ENCODE data around the gene NEU4. TPM values are rescaled to one million over a fixed set of nuclear protein-coding genes. Genes with fewer than 3 reads are reported as not detected.
"Not testable (repeated sequence)": the region's sequence is repeated elsewhere in the genome, so short reads cannot be mapped to it uniquely, and the experiment has no call there.

NEU4 gene
- total and polyA plus RNA-seq, 10 donors, result 0.04 to 1.9 (median 0.32) TPM; not detected in 3

- Histone ChIP-seq H3K4me3 (peak overlapping the region in 1 of 8 donors; percentile 21), H3K27me3 (replicated peaks in 1 of 7) (peaks cover 0 to 82% (median 7%) of the 10 kb centered on the region in 7 donors), H3K9me3 (no peaks in the 10 kb centered on the region), H3K36me3 (no peaks in the 10 kb centered on the region), H3K27ac (no peak overlapping the region), H3K4me1 (peaks cover 0 to 40% (median 24%) of the 10 kb centered on the region in 6 donors)
- TF ChIP-seq POLR2AphosphoS5 (IDR thresholded peaks at IDR 0.05) (no peak), CTCF (IDR thresholded peaks at IDR 0.05 in 8 of 11, conservative IDR thresholded peaks at IDR 0.05 in 3 of 11) (no peak), POLR2A (IDR thresholded peaks at IDR 0.05) (no peak)
- WGBS, 5 donors, result 12 to 21% (median 19%) methylated on average over 11 to 16 of the region's 16 CpGs
- DNase-seq, result no peak
- intact Hi-C loops (cut with DNase I; ENCODE audit: low total_unique reads), result no loop called here
Measured at GRCh38 chr2:241817126-241817820, 8.3 kb downstream of the NEU4 start.

- DNase-seq; intact Hi-C loops (cut with DNase I; ENCODE audit: low total_unique reads); H3K27ac ChIP-seq; H3K9me3 ChIP-seq; H3K36me3 ChIP-seq; H3K4me3 ChIP-seq: not testable (repeated sequence)
- WGBS, 5 donors, result 67 to 76% (median 72%) methylated on average over 9 to 10 of the region's 10 CpGs
- peaks cover 0 to 42% (median 24%) of the 10 kb centered on the region in 6 donors for H3K4me1 ChIP-seq
- peaks cover 0 to 79% (median 7%) of the 10 kb centered on the region in 7 donors for H3K27me3 ChIP-seq (replicated peaks in 1 of 7)
Measured at GRCh38 chr2:241817821-241818215, 8.8 kb downstream of the NEU4 start.

GRCh38 chr2:241818229-241818942 lies 9.4 kb downstream of the NEU4 start:
- H3K36me3 ChIP-seq, result no peaks in the 10 kb centered on the region
- H3K4me3 ChIP-seq, result no peak overlapping the region
- no peaks in the 10 kb centered on the region for H3K9me3 ChIP-seq
- WGBS, 5 donors, result 51 to 70% (median 70%) methylated on average over 19 to 25 of the region's 25 CpGs
- peaks cover 0 to 73% (median 7%) of the 10 kb centered on the region in 7 donors for H3K27me3 ChIP-seq (replicated peaks in 1 of 7)
- no peak overlapping the region for H3K27ac ChIP-seq
- intact Hi-C loops (cut with DNase I; ENCODE audit: low total_unique reads), result no loop called here
- TF ChIP-seq POLR2A (IDR thresholded peaks at IDR 0.05) (no peak), POLR2AphosphoS5 (IDR thresholded peaks at IDR 0.05) (no peak), CTCF (IDR thresholded peaks at IDR 0.05 in 8 of 11, conservative IDR thresholded peaks at IDR 0.05 in 3 of 11) (no peak)
- peak; percentile 51 for DNase-seq
- peaks cover 0 to 39% (median 24%) of the 10 kb centered on the region in 6 donors for H3K4me1 ChIP-seq

- H3K9me3 ChIP-seq, result no peaks in the 10 kb centered on the region
- H3K4me1 ChIP-seq, result peaks cover 0 to 34% (median 23%) of the 10 kb centered on the region in 6 donors
- TF ChIP-seq CTCF (IDR thresholded peaks at IDR 0.05 in 8 of 11, conservative IDR thresholded peaks at IDR 0.05 in 3 of 11) (no peak), POLR2AphosphoS5 (IDR thresholded peaks at IDR 0.05) (no peak), POLR2A (IDR thresholded peaks at IDR 0.05) (no peak)
- H3K27ac ChIP-seq, result no peak overlapping the region
- DNase-seq, result peak; percentile 29
- peaks cover 0 to 69% (median 7%) of the 10 kb centered on the region in 7 donors for H3K27me3 ChIP-seq (replicated peaks in 1 of 7)
- intact Hi-C loops (cut with DNase I; ENCODE audit: low total_unique reads), result no loop called here
- no peaks in the 10 kb centered on the region for H3K36me3 ChIP-seq
- H3K4me3 ChIP-seq, result no peak overlapping the region
- WGBS, 5 donors, result 77 to 87% (median 80%) methylated on average over 7 to 10 of the region's 10 CpGs
Measured at GRCh38 chr2:241818943-241819270, 9.9 kb downstream of the NEU4 start.

- Histone ChIP-seq H3K27me3 (replicated peaks in 1 of 7) (peaks cover 0 to 58% (median 7%) of the 10 kb centered on the region in 7 donors), H3K4me1 (peaks cover 0 to 30% (median 22%) of the 10 kb centered on the region in 6 donors)
- H3K4me3 ChIP-seq; intact Hi-C loops (cut with DNase I; ENCODE audit: low total_unique reads); H3K36me3 ChIP-seq; DNase-seq; H3K9me3 ChIP-seq; H3K27ac ChIP-seq: not testable (repeated sequence)
- WGBS, 5 donors, result 82 to 89% (median 88%) methylated on average over 21 to 27 of the region's 27 CpGs
Measured at GRCh38 chr2:241819947-241820624, 11.1 kb downstream of the NEU4 start.

Measured in spleen (tissue), 11 donors.